GM08714 (cell line): ENCODE data around the gene GBA3.

ENCODE experiments used
- H3K4me3 ChIP-seq: fragments of 200-500 bp; sonication (Bioruptor generic); 2 replicates; pipeline ENCODE4 v1.5.1; 2014; ENCODE audit warnings: mild to moderate bottlenecking, low read length, inconsistent platforms
- ZNF274 ChIP-seq: IDR thresholded peaks from 2 replicates; pipeline ENCODE4 v1.6.1; 2012; ENCODE audit warnings: mild to moderate bottlenecking, low read depth, low read length

The GBA3 gene

GRCh38 chr4:22719218-22719617 lies 26.5 kb downstream of the GBA3 start:
- TF ChIP-seq ZNF274 = no peak
- no peak overlapping the region for H3K4me3 ChIP-seq

- TF ChIP-seq ZNF274 = no peak
- H3K4me3 ChIP-seq = no peak overlapping the region
These were observed 27.4 kb downstream of the GBA3 start for GRCh38 chr4:22720091-22720490.

GRCh38 chr4:22721204-22721603 lies 28.5 kb downstream of the GBA3 start:
- TF ChIP-seq ZNF274 = no peak
- H3K4me3 ChIP-seq = no peak overlapping the region

GRCh38 chr4:22730021-22730420 lies 37.3 kb downstream of the GBA3 start:
- TF ChIP-seq ZNF274 = no peak
- H3K4me3 ChIP-seq = no peak overlapping the region

- TF ChIP-seq ZNF274 = no peak
- H3K4me3 ChIP-seq = no peak overlapping the region
These were observed 41.1 kb downstream of the GBA3 start for GRCh38 chr4:22733816-22734215.

GRCh38 chr4:22736912-22737311 lies 44.2 kb downstream of the GBA3 start:
- TF ChIP-seq ZNF274 = no peak

GRCh38 chr4:22739968-22740367 lies 47.2 kb downstream of the GBA3 start:
- no peak for TF ChIP-seq ZNF274
- no peak overlapping the region for H3K4me3 ChIP-seq

More at GRCh38 chr4:22736912-22737311, 44.2 kb downstream of the GBA3 start:
- no peak overlapping the region for H3K4me3 ChIP-seq

GRCh38 chr4:22741744-22742143 lies 49.0 kb downstream of the GBA3 start:
- no peak overlapping the region for H3K4me3 ChIP-seq
- TF ChIP-seq ZNF274 = no peak

- no peak for TF ChIP-seq ZNF274
- no peak overlapping the region for H3K4me3 ChIP-seq
These were observed 50.6 kb downstream of the GBA3 start for GRCh38 chr4:22743290-22743689.

- H3K4me3 ChIP-seq = no peak overlapping the region
These were observed 51.8 kb downstream of the GBA3 start for GRCh38 chr4:22744478-22745062.

GRCh38 chr4:22745234-22745633 lies 52.5 kb downstream of the GBA3 start:
- TF ChIP-seq ZNF274 = no peak
- no peak overlapping the region for H3K4me3 ChIP-seq

More at GRCh38 chr4:22744478-22745062, 51.8 kb downstream of the GBA3 start:
- TF ChIP-seq ZNF274 = no peak

- no peak overlapping the region for H3K4me3 ChIP-seq
- no peak for TF ChIP-seq ZNF274
These were observed 61.4 kb downstream of the GBA3 start for GRCh38 chr4:22754116-22754515.

GRCh38 chr4:22762548-22762947 lies 69.8 kb downstream of the GBA3 start:
- no peak overlapping the region for H3K4me3 ChIP-seq
- no peak for TF ChIP-seq ZNF274

GRCh38 chr4:22764183-22764582 lies 71.4 kb downstream of the GBA3 start:
- H3K4me3 ChIP-seq = no peak overlapping the region
- TF ChIP-seq ZNF274 = no peak

GRCh38 chr4:22766068-22766467 lies 73.3 kb downstream of the GBA3 start:
- H3K4me3 ChIP-seq = no peak overlapping the region

GRCh38 chr4:22778547-22779163 lies 85.9 kb downstream of the GBA3 start:
- no peak overlapping the region for H3K4me3 ChIP-seq
- no peak for TF ChIP-seq ZNF274

More at GRCh38 chr4:22766068-22766467, 73.3 kb downstream of the GBA3 start:
- no peak for TF ChIP-seq ZNF274

- TF ChIP-seq ZNF274 = no peak
- H3K4me3 ChIP-seq = no peak overlapping the region
These were observed 87.6 kb downstream of the GBA3 start for GRCh38 chr4:22780317-22780716.
